ENCODE data around the gene PTPRT.

DNA sequence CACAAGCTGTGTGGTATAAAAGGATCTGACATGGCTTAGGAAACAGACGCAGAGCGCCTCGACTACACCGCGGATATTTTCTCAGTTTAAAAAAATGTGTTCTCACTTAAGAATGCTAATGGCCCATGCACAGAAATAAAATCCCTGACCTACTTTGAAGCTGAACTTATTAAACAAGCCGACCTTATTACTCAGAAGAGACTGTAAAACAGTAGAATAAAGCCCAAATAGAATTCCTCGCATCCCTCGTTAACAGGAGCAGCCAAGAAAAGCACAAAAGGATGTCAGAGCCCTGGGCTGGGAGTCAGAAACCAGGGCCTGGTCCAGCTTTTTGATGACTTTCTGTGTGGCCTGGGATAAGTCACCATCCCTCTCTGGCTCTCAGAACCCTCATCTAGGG is 489.3 kb downstream of the PTPRT start:
- TF ChIP-seq ZXDC (CRISPR knock-in tag; IDR thresholded peaks at IDR 0.05) (no peak), POLR2AphosphoS5 (IDR thresholded peaks at IDR 0.05; ENCODE audit: low read depth, low read length) (no peak), RAD21 (CRISPR knock-in tag; IDR thresholded peaks at IDR 0.05) (no peak), YY1 (IDR thresholded peaks at IDR 0.05; ENCODE audit: insufficient read depth, insufficient replicate concordance, low read depth, low read length) (no peak), HNF4A (CRISPR knock-in tag; IDR thresholded peaks at IDR 0.05) (no peak), TBP (CRISPR knock-in tag; IDR thresholded peaks at IDR 0.05) (no peak), E2F1 (CRISPR knock-in tag; IDR thresholded peaks at IDR 0.05) (no peak)
- TF ChIP-seq, protein P1, sequence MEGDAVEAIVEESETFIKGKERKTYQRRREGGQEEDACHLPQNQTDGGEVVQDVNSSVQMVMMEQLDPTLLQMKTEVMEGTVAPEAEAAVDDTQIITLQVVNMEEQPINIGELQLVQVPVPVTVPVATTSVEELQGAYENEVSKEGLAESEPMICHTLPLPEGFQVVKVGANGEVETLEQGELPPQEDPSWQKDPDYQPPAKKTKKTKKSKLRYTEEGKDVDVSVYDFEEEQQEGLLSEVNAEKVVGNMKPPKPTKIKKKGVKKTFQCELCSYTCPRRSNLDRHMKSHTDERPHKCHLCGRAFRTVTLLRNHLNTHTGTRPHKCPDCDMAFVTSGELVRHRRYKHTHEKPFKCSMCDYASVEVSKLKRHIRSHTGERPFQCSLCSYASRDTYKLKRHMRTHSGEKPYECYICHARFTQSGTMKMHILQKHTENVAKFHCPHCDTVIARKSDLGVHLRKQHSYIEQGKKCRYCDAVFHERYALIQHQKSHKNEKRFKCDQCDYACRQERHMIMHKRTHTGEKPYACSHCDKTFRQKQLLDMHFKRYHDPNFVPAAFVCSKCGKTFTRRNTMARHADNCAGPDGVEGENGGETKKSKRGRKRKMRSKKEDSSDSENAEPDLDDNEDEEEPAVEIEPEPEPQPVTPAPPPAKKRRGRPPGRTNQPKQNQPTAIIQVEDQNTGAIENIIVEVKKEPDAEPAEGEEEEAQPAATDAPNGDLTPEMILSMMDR (CRISPR knock-in tag; IDR thresholded peaks at IDR 0.05), result no peak
- TF ChIP-seq, protein P2, sequence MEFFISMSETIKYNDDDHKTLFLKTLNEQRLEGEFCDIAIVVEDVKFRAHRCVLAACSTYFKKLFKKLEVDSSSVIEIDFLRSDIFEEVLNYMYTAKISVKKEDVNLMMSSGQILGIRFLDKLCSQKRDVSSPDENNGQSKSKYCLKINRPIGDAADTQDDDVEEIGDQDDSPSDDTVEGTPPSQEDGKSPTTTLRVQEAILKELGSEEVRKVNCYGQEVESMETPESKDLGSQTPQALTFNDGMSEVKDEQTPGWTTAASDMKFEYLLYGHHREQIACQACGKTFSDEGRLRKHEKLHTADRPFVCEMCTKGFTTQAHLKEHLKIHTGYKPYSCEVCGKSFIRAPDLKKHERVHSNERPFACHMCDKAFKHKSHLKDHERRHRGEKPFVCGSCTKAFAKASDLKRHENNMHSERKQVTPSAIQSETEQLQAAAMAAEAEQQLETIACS (CRISPR knock-in tag; IDR thresholded peaks at IDR 0.05), result no peak
